ENCODE measurements around the gene NLRP14.
A peak's percentile ranks its signal among the peaks of the same experiment; 100 is the strongest.

NLRP14 gene, protein sequence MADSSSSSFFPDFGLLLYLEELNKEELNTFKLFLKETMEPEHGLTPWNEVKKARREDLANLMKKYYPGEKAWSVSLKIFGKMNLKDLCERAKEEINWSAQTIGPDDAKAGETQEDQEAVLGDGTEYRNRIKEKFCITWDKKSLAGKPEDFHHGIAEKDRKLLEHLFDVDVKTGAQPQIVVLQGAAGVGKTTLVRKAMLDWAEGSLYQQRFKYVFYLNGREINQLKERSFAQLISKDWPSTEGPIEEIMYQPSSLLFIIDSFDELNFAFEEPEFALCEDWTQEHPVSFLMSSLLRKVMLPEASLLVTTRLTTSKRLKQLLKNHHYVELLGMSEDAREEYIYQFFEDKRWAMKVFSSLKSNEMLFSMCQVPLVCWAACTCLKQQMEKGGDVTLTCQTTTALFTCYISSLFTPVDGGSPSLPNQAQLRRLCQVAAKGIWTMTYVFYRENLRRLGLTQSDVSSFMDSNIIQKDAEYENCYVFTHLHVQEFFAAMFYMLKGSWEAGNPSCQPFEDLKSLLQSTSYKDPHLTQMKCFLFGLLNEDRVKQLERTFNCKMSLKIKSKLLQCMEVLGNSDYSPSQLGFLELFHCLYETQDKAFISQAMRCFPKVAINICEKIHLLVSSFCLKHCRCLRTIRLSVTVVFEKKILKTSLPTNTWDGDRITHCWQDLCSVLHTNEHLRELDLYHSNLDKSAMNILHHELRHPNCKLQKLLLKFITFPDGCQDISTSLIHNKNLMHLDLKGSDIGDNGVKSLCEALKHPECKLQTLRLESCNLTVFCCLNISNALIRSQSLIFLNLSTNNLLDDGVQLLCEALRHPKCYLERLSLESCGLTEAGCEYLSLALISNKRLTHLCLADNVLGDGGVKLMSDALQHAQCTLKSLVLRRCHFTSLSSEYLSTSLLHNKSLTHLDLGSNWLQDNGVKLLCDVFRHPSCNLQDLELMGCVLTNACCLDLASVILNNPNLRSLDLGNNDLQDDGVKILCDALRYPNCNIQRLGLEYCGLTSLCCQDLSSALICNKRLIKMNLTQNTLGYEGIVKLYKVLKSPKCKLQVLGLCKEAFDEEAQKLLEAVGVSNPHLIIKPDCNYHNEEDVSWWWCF

DNA sequence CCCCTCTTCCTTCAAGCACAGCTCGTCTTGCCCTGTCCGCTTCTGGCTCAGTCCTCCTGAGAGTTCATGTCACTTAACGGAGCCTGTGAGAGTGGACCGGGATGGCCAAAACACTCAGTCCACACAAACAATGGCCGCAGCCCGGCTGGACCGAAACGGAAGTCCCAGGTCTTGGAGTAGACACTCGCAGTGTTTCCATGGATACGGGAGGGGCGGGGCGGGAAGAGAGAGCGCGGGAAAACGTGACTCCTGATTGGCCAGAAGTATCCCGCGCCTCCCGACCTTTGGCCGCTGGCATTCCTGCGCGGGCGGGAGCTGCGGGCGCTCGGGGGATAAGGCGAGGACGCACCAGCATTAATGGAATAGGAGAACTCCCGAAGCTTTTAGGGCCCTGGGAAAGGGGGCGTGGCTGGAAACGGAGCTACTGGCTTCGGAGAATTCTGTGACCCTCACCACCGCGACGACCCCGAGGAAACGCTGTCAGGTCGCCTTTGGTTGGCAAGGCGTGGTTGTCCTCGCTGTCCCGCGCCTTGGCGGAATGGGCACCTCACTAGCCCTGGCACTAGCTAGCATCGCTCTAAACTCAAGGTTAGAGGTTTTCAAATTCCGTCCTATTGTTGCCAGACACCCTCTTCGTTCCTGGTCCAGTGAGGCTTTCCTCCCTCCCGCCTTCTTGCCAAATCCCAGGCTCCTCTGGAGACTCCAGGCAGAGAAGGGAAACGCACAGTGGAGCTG is at the start of gene NLRP14, which contains the start of gene ZNF214:
NLRP14 (plus strand) TSS at position 297 of the 735 bp plus-strand sequence. CDS start 18,108 bp downstream, outside the sequence.
ZNF214 (minus strand) TSS at position 164 of the 735 bp plus-strand sequence. CDS start 17,511 bp downstream, outside the sequence.
- peak; percentile 96 for DNase-seq

DNA sequence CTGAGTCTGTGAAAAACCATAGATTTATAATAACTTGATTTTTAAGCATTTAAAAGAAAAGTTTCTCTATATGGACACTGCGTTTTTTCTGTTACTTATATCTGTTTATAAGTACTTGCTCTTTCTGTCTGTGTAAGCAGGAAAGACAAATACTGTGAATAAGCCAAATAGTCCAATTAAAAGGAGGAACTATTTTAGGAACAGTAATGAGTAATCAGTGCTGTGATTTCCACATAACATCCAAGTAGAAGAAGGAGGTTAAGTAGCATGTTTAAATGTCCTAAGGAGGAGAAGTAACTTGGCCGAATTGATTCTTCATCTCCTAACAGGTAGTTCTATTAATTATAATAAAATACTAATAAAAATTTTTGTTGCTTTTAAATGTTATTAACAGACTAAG is 40.9 kb upstream of the NLRP14 start:
- DNase-seq: no peak

DNA sequence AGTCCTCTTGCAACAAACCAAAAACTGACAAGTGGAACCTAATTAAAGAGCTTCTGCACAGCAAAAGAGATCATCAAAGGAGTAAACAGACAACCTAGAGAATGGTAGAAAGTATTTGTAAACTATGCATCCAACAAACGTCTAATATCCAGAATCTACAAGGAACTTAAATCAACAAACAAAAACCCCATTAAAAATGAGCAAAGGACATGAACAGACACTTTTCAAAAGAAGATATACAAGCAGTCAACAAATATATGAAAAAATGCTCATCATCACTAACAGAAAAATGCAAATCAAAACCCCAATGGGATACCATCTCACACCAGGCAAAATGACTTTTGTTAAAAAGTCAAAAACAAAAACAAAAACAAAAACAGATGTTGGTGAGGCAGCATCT is 33.8 kb upstream of the NLRP14 start:
- no peak for DNase-seq

DNA sequence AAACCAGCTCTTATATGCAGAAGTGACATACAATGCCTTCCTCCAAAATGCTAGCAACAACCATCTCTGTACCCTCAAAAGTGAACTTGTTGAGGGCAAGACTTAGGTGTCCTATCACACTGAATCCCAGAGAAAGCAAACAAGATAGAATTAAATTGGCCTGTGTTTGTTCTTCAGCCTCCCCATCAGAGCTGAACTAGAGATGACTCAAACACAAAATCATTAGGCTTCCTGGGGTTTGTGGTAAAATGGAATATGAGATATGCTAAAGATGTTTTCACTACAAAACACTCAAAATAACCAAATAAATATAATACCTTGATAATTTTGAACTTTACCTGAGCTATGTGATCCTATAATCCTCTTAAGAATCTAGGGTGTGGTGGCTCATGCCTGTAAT is 31.8 kb upstream of the NLRP14 start:
- no peak for DNase-seq

DNA sequence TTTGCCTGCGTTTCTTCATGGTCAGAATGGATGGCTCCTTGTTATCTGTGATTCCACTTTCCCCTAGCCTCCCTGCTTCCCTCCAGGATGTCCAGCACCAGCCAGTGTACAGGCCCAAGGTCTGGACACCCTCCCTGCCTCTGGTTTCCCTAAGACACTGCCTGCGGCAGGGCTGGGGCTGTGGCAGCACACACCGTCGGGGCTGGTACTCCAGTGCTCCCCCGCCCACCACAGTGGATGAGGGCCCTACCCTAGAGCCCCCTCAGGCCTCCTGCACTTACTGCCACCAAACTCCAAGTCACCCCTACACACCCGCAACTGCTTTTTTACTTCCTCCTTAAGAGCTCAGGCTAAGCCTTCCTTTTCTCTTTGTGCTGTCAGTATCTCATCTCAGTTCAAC is 29.1 kb upstream of the NLRP14 start:
- DNase-seq: no peak

DNA sequence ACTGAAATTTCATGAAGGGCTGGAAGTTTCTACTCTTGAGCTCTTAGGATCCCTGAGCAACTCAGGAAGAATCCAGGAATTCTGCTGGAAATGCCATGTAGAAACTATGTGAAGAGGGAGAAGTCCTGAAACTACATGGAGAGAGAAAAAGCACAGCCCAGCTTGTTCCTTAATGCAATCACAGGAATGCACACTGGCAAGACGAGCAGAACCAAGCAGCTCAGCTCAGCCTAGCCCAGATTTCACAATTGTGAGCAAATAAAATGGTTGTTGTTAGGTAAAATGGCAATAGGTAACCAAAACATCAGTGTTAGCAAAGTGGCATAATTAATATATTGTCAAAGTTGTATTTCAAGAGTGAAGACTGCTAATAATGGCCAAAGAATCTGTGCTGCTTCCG is 28.3 kb upstream of the NLRP14 start:
- DNase-seq: no peak

DNA sequence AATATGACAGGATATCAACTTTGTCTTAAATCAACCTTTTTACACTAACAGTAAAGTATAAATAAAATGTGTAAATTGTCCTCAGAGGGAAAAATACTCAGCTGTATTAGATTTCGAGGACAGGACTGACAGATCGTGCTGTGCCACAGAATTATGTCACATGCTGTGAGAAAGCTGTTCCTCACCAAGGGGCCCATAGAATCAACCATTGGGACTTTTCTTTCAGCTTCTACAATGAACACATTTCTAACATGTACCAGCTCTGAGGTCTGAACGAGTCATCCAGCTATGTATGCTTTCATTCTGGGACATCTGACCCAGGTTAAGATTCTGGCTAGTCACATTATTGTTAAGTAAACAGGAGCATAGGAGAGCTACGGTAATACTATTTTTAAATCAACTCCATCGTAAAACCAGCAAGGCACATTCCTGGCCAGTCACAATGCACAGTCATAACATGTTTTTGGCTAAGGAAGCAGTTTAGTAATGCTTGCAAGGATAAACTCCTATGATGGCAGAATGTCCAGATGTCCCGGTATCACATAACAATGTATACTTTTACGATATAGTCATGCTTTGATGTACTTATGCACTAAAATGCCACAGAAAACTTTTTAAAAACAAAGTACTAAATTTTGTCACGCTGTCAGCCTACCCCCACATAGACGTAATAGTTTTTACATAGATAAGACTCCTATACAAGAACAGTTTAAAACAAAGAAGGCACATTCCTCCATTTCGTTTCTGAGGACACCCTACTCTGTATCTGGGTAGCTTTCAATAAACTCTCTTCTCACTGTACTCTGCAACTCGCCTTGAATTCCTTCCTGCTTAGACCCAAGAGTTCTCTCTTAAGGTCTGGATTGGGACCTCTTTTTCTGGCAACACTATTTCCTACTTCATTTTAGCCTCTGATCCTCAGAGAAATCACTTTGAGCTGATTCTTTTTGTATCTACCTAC is 27.5 kb upstream of the NLRP14 start:
- no peak for DNase-seq

DNA sequence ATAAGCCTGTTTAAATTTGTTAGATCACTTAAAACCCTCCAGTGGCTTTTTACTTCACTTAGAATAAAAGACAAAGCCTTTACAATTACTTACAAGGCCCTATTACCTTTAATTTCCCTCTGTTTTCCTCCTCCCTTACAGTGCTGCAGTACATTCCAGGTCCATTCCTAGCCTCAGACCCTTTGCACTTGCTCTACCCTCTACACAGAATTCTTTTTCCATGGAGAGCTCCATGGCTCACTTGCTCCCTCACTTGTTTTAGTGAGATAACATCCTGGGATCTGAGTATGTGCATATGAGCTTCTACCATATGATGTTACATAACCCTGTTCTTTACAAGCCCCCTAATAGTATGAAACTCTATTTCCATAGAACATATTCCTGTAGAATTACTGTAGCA is 24.6 kb upstream of the NLRP14 start:
- DNase-seq: no peak

DNA sequence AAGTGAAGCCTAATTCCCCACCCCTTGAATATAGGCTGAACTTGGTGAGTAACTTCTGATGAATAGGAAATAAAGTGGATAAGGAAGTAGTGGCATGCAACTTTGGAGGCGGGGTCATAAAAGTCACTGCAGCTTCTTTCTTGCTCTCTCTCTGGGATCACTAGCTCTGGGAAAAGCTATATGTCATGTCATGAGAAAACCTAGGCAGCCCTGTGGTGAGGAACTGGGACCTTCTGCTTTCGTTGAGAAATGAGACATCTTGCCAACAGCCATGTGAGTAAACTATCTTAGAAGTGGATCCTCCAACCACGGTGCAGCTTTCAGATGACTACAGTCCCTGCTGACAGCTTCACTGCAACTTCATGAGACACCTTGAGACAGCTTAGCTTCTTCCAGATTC is 15.8 kb upstream of the NLRP14 start:
- no peak for DNase-seq

DNA sequence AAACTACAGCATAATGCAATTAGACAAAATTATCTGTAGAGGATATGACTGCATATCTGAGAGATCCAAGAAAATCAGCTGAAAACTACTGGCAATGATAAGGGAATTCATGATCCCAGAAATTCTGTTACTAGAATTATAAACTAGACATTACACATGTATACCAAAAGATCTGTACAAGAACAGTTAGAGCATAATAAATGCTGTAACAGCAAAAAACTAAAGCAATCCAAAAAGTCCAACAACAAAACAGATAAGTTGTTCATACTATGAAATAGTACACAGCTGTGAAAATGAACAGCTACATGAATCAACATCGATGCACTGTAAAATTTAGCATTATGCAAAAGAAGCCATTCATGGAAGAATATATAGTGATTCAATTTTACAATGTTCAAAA is 6.2 kb upstream of the NLRP14 start:
- DNase-seq: no peak

DNA sequence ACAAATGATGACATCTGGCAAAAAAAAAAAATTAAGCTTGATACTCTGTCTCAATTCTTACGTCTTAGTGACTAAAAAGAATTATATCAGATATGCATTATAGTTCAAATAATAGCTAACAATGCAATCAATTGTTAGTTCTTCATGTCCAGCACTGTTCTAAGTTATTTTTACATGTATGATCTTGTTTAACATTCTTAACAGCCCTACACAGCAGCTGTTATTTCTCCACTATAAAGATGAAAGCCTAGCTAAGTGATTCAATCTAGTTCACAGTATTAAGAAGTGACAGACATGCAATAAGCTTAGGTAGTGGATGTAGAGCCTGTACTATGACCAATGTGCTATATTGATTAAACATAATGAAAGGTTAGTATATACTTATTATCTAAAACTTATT is 4.3 kb upstream of the NLRP14 start:
- no peak for DNase-seq

DNA sequence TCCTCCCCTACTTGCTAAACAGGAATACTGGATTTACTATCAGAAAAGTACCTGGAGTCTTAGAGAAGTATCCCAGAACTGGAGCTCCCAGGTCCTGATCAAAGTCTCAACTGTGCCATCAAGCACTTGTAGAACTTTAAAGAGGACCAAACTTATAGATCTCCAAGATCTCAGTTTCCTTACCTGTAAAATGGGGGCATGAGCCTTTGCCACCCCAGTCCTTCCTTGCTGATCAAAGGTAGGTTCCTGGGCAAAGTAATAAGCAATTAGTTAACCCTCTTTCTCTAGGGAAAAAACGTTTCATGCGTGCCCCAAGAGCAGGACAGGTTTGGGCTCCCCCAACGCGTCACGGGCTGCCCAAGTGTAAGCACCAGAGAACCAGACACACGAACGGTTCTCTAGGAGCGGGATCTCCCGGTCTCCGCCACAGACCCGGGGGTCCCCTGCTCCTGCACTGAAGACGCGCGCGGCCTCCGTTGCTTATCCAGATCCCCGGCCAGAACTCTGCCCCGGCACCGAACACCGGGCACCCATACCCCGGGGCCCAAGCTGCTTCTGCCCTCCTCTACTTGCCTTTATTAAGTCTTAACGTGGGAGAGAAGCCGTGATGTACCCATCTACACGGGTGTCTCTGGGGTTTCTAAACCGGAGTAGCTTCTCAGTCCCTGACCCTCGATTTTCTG is 638 bp upstream of the NLRP14 start:
- DNase-seq: peak; percentile 31

DNA sequence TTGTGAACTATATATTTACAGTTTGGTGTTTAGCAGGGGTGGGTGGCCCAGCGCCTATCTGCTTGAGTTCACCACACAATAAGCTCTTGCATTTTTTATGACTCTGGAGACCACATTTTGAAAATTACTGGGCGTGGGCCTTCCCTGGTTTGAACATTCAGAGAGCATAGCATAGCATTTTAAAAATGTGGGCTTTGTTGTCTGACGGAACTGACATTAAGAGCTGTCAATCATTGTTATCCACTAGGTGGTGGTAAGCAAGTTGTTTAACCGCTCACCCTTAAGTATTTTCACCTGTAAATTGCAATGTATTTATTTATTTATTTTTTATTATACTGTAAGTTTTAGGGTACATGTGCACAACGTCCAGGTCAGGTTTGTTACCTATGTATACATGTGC is 1.0 kb downstream of the NLRP14 start:
- DNase-seq: no peak

DNA sequence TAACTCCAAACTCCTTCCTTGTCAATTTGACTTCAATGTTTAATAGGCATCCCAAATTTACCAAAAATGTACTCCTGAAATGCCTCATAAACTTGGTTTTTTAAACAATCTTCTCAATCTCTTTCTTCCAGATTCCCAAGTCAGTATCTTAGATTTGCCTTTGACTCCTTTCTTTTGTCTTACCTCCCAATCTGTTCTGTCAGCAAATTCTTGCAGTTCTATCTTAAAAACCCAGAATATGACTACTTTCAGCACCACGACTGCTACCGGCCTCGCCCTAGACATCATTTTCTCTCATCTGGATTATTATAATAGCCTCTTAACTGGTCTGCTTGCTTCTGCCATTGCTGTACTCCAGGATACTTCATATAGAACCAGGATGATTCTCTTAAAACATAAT is 7.9 kb downstream of the NLRP14 start:
- DNase-seq: no peak

DNA sequence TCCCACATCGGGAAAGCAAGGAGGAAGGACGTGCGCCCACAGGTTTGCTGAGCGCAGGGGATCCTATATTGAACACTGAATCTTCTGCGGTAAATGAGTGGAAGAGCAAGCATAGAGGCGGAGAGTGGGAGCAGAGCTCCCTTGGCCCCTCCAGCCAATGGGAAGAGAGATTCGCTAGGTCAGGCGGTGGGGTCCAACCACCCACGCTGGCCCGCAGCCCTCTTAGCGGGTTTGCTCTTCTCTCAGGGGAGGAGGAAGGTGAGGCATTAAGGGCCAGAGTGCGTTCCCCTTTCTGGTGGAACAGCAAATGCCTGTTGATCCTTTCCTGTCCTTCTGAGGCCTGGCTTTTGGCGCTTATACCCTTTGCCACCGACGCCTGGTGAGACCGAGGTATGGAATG is 10.6 kb downstream of the NLRP14 start:
- no peak for DNase-seq

DNA sequence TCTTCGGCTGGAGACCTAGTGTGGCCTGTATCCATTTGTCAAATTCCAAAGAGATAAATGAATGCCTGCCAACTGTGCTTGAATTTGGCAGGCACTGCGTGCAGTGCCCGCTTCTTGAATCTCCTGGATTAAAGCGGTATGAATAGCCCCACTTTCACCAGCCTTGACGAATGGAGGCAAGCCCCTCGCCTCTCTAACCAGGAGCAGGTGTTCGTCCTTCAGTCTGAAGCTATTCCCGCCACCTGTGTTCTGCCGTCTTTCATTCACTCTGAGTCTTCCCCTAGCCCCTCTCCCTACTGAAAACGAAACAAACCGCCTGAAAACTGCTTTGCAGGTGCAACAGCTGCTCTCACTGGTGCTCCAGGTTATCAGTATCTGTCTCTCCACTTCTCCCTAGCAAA is 11.2 kb downstream of the NLRP14 start:
- DNase-seq: no peak

DNA sequence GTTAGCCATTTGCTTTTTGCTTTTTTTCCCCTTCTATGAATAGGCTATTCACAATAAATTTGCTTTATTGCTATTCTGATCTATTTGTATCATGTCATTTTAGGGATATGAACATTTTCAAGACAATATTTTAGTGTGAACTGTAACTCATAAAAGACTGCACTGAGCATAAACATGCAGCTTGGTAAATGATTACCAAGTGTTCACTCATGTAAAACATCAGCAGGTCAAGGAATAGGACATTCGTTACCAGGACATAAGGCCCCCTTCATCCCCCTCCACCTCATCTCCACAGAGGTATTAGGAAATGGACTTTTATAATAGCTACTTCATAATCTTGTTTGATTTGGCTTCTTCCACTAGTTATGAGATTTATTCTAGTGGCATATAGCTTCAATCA is 12.4 kb downstream of the NLRP14 start:
- DNase-seq: no peak

DNA sequence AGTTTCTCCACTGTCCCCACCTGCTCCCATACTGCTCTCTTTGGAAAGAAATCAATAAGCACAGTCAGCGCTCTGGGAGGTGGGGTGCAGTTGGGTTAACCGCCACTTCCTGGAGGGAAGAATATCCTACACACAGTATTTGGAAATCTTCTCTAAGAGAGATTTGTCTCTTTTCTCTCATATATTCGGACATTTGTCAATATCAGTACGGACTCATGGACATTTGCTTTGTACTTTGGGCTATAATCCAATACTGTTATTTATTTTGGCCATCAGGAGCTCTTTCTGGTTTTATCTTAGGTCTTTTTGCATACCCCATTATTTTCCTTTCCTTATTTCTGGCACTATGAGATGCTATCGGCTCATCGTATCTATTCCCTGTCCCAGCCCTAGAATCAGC is 13.7 kb downstream of the NLRP14 start:
- DNase-seq: no peak

DNA sequence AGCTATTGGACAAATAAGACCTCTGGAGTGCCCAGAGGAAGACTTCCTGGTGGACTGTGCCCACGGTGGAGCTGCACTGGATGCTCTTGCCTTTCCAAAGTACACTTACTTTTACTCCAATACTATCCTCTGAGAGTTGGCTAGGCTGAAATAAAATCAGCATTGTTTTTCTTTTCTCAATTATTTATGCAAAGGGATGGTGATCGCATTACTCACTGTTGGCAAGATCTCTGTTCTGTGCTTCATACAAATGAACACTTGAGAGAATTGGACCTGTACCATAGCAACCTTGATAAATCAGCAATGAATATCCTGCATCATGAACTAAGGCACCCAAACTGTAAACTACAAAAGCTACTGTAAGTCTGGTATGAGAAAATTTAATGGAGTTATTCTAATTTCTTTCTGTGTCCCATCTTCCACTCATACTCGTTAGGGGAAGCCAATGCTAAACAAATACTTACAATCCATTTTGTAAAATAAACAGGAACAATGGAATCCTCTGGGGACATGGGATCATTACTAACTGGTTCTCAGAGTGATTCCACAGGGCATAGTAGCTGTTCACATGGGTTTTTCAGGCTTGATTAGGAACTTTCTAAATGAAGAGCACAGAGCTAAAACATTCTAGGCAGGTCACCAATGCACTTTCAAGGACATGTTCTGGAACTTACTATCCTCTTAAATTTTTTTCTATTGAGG is 26.3 kb downstream of the NLRP14 start:
- DNase-seq: no peak

DNA sequence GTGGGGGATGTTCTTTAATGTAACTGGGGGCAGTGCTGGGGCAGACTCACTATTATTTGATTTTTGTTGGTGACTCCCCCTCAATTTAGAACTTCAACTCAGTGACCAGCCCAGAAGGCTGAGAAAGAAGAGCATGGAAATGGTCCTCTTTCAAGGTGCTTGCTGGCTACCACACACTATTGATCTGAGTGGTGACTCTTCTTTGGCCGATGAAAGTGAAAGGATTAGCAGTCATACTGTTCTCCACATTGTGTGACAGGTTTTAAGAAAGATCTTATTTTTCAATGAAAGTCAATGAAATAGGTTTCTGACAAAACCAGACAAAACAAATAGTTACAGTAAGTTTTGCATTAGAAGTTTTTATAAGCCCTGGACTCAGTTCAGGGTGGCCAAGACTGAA is 29.9 kb downstream of the NLRP14 start:
- no peak for DNase-seq

Data from femur (tissue), 1 donor.